HepG2 (cell line): ENCODE data around the gene SSBP2. TPM values are rescaled to one million over a fixed set of nuclear protein-coding genes. Genes with fewer than 3 reads are reported as not detected.

Experiments
- BORCS8-MEF2B ChIP-seq: sonication (generic); formaldehyde crosslinking; IDR thresholded peaks from 2 replicates; pipeline ENCODE4 v1.8.0; 2022; ENCODE audit warnings: mild to moderate bottlenecking, missing genetic modification reagents
- BRD4 ChIP-seq: sonication (generic); formaldehyde crosslinking; IDR thresholded peaks from 2 replicates; pipeline ENCODE4 v1.4.0; 2020; ENCODE audit warnings: missing genetic modification reagents
- HBP1 ChIP-seq: IDR thresholded peaks from 2 replicates; pipeline ENCODE4 v1.6.1; 2016; ENCODE audit warnings: low read depth, control low read depth
- KDM3A ChIP-seq: IDR thresholded peaks from 2 replicates; pipeline ENCODE4 v1.6.1; 2018; ENCODE audit warnings: low read depth, missing compliant biosample characterization
- MED1 ChIP-seq: sonication (generic); formaldehyde crosslinking; IDR thresholded peaks from 2 replicates; pipeline ENCODE4 v1.4.0; 2020; ENCODE audit warnings: missing genetic modification reagents
- NBN ChIP-seq: fragments of 450-650 bp; conservative IDR thresholded peaks from 2 replicates; pipeline ENCODE4 v1.6.1; 2017
- NFE2L1 ChIP-seq: sonication (generic); formaldehyde crosslinking; IDR thresholded peaks from 2 replicates; pipeline ENCODE4 v1.4.0; 2020; ENCODE audit warnings: missing genetic modification reagents, mild to moderate bottlenecking, borderline replicate concordance
- PATZ1 ChIP-seq: sonication (generic); formaldehyde crosslinking; IDR thresholded peaks from 2 replicates; pipeline ENCODE4 v1.4.0; 2020; ENCODE audit warnings: missing genetic modification reagents
- PTBP1 ChIP-seq: fragments of 200-400 bp; formaldehyde crosslinking; IDR thresholded peaks from 2 replicates; pipeline ENCODE4 v1.6.1; 2018; ENCODE audit warnings: low read length, low read depth; ENCODE audit not compliant: poor library complexity, severe bottlenecking
- RBM39 ChIP-seq: fragments of 200-400 bp; formaldehyde crosslinking; IDR thresholded peaks from one replicate; pipeline ENCODE4 v1.6.1; 2018; ENCODE audit warnings: antibody characterized with exemption, mild to moderate bottlenecking, low read depth, low read length; ENCODE audit not compliant: poor library complexity, severe bottlenecking
- SIX4 ChIP-seq: sonication (generic); formaldehyde crosslinking; IDR thresholded peaks from 2 replicates; pipeline ENCODE4 v1.4.0; 2020; ENCODE audit warnings: missing genetic modification reagents
- XBP1 ChIP-seq: sonication (generic); formaldehyde crosslinking; IDR thresholded peaks from 2 replicates; pipeline ENCODE4 v1.5.0; 2020; ENCODE audit warnings: missing genetic modification reagents
- ZNF260 ChIP-seq: sonication (generic); formaldehyde crosslinking; IDR thresholded peaks from 2 replicates; pipeline ENCODE4 v1.4.0; 2020; ENCODE audit warnings: missing genetic modification reagents, low read depth, mild to moderate bottlenecking, borderline replicate concordance
- ZNF282 ChIP-seq: fragments of 450-650 bp; IDR thresholded peaks from 2 replicates; pipeline ENCODE4 v1.6.1; 2018; ENCODE audit not compliant: partially characterized antibody
- ZNF451 ChIP-seq: sonication (generic); formaldehyde crosslinking; IDR thresholded peaks from 2 replicates; pipeline ENCODE4 v1.5.0; 2020; ENCODE audit warnings: mild to moderate bottlenecking, missing genetic modification reagents
- ZNF468 ChIP-seq: sonication (generic); formaldehyde crosslinking; IDR thresholded peaks from 2 replicates; pipeline ENCODE4 v1.8.0; 2022; ENCODE audit warnings: mild to moderate bottlenecking, moderate library complexity, missing genetic modification reagents
- ZNF567 ChIP-seq: sonication (generic); formaldehyde crosslinking; IDR thresholded peaks from 2 replicates; pipeline ENCODE4 v1.8.1; 2023; ENCODE audit warnings: mild to moderate bottlenecking, missing genetic modification reagents, borderline replicate concordance
- ZNF570 ChIP-seq: sonication (generic); formaldehyde crosslinking; IDR thresholded peaks from 2 replicates; pipeline ENCODE4 v1.4.0; 2020; ENCODE audit warnings: mild to moderate bottlenecking, missing genetic modification reagents, borderline replicate concordance
- ZNF691 ChIP-seq: sonication (generic); formaldehyde crosslinking; IDR thresholded peaks from 2 replicates; pipeline ENCODE4 v1.4.0; 2020; ENCODE audit warnings: missing genetic modification reagents, low read depth, mild to moderate bottlenecking, borderline replicate concordance
- ZSCAN22 ChIP-seq: sonication (generic); formaldehyde crosslinking; IDR thresholded peaks from 2 replicates; pipeline ENCODE4 v1.4.0; 2020; ENCODE audit warnings: mild to moderate bottlenecking, missing genetic modification reagents
- polyA plus RNA-seq, 8 experiments: library from polyadenylated mRNA; depleted of rRNA in 3 of 8; stranded (reverse) in 7 of 8; unstranded in 1 of 8; fragments of >200 nt; fragmentation: Illumina TruSeq in 4 of 8; extraction: Trizol in 4 of 8; gene quantifications; 2 replicates each; pipeline versions ENCODE4 v1.2.1 to v1.2.3, GENCODE V29; 2011 to 2016; ENCODE audit warnings: low read depth in 4 of 8, missing spikeins in 1 of 8, mixed read lengths in 1 of 8; ENCODE audit not compliant: insufficient read depth in 1 of 8
- total RNA-seq, 5 experiments: library from RNA; depleted of rRNA; stranded (reverse); fragments of >200 nt; fragmentation: Illumina TruSeq; extraction: Trizol; gene quantifications; 2 replicates each; pipeline ENCODE4 v1.2.3, GENCODE V29; 2016; ENCODE audit warnings: low read depth in 1 of 5

The SSBP2 gene
- total and polyA plus RNA-seq, 2 of the 13 experiments (the other 11 are each of a cell fraction or from before 2014, with no cell fraction given) = 0.16 TPM; not detected in 1

- TF ChIP-seq ZSCAN22 (CRISPR knock-in tag) (no peak), BORCS8-MEF2B (CRISPR knock-in tag) (peak; percentile 22), ZNF570 (CRISPR knock-in tag) (no peak), NBN (no peak), RBM39 (no peak), KDM3A (CRISPR knock-in tag) (no peak; the same call in 1 of the 2 replicates), ZNF451 (CRISPR knock-in tag) (no peak), SIX4 (CRISPR knock-in tag) (no peak), PTBP1 (no peak), ZNF282 (no peak), NFE2L1 (CRISPR knock-in tag) (no peak), HBP1 (CRISPR knock-in tag) (no peak), BRD4 (CRISPR knock-in tag) (no peak), ZNF260 (no peak), MED1 (CRISPR knock-in tag) (no peak), PATZ1 (no peak), ZNF567 (no peak), XBP1 (CRISPR knock-in tag) (no peak), ZNF691 (CRISPR knock-in tag) (no peak), ZNF468 (no peak)
These were observed at the start of gene SSBP2 (continued) for GRCh38 chr5:81751009-81751835.
